ENCODE measurements around the gene PPP1R3C. TPM values are rescaled to one million over a fixed set of nuclear protein-coding genes. Genes with fewer than 3 reads are reported as not detected.

PPP1R3C gene
- total and polyA plus RNA-seq, 8 donors = 1.2 to 50.0 (median 13.3) TPM

GRCh38 chr10:91679296-91679695 lies 46.4 kb upstream of the PPP1R3C start:
- DNase-seq = no peak
- no peaks in the 10 kb centered on the region for H3K36me3 ChIP-seq
- WGBS, 5 donors = 88 to 100% (median 94%) methylated on average over 3 of the region's 3 CpGs

DNA sequence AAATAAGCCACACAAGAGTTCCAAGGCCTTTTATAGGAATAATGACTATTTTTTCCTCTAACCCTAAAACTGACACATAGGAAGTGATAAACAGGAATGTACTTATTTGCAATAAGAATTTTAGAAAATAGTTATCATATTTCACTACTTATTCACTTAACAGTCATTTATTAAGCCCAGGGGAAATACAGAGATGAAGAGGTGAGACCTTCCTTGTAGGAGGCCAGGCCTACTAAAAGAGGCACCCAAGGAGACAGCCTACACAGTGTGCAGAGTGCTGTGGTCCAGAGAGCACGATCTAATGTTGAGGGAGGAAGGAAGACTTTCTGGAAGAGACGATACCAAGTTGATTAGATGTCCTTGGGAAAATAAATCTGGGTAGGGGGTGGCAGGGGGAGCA lies 45.0 kb upstream of the PPP1R3C start:
- no peak overlapping the region for H3K4me3 ChIP-seq
- no peak for DNase-seq
- H3K27ac ChIP-seq = no peak overlapping the region
- WGBS, 5 donors = 81 to 91% (median 86%) methylated on average over 2 of the region's 2 CpGs
- H3K36me3 ChIP-seq = no peaks in the 10 kb centered on the region
- H3K9me3 ChIP-seq = no peaks in the 10 kb centered on the region
- intact Hi-C loops (cut with DNase I; ENCODE audit: low total_unique reads) = no loop called here
- H3K4me1 ChIP-seq = no peaks in the 10 kb centered on the region
- H3K27me3 ChIP-seq = no peaks in the 10 kb centered on the region
- no peak for TF ChIP-seq POLR2AphosphoS5 (IDR thresholded peaks at IDR 0.05)
- no peak for TF ChIP-seq EP300 (IDR thresholded peaks at IDR 0.05)
- TF ChIP-seq, protein P1, sequence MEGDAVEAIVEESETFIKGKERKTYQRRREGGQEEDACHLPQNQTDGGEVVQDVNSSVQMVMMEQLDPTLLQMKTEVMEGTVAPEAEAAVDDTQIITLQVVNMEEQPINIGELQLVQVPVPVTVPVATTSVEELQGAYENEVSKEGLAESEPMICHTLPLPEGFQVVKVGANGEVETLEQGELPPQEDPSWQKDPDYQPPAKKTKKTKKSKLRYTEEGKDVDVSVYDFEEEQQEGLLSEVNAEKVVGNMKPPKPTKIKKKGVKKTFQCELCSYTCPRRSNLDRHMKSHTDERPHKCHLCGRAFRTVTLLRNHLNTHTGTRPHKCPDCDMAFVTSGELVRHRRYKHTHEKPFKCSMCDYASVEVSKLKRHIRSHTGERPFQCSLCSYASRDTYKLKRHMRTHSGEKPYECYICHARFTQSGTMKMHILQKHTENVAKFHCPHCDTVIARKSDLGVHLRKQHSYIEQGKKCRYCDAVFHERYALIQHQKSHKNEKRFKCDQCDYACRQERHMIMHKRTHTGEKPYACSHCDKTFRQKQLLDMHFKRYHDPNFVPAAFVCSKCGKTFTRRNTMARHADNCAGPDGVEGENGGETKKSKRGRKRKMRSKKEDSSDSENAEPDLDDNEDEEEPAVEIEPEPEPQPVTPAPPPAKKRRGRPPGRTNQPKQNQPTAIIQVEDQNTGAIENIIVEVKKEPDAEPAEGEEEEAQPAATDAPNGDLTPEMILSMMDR (IDR thresholded peaks at IDR 0.05) = no peak
- no peak for TF ChIP-seq POLR2A (IDR thresholded peaks at IDR 0.05)

More at GRCh38 chr10:91679296-91679695, 46.4 kb upstream of the PPP1R3C start:
- TF ChIP-seq POLR2A (IDR thresholded peaks at IDR 0.05) (no peak), POLR2AphosphoS5 (IDR thresholded peaks at IDR 0.05) (no peak), EP300 (IDR thresholded peaks at IDR 0.05) (no peak)
- TF ChIP-seq, protein P1 (IDR thresholded peaks at IDR 0.05) = no peak
- Histone ChIP-seq H3K9me3 (no peaks in the 10 kb centered on the region), H3K27ac (no peak overlapping the region), H3K27me3 (no peaks in the 10 kb centered on the region), H3K4me1 (peaks cover 0 to 9% (median 0%) of the 10 kb centered on the region in 4 donors), H3K4me3 (no peak overlapping the region)
- intact Hi-C loops (cut with DNase I; ENCODE audit: low total_unique reads) = no loop called here

- intact Hi-C loops (cut with DNase I; ENCODE audit: low total_unique reads) = no loop called here
- TF ChIP-seq, protein P1 (IDR thresholded peaks at IDR 0.05) = no peak
- TF ChIP-seq EP300 (IDR thresholded peaks at IDR 0.05) = no peak
- TF ChIP-seq POLR2AphosphoS5 (IDR thresholded peaks at IDR 0.05) = no peak
- no peak for TF ChIP-seq POLR2A (IDR thresholded peaks at IDR 0.05)
- H3K27ac ChIP-seq = no peak overlapping the region
- DNase-seq = no peak
- no peaks in the 10 kb centered on the region for H3K36me3 ChIP-seq
- H3K9me3 ChIP-seq = no peaks in the 10 kb centered on the region
- H3K4me3 ChIP-seq = no peak overlapping the region
- H3K4me1 ChIP-seq = peaks cover 0 to 5% (median 0%) of the 10 kb centered on the region in 4 donors
- 29 to 36% (median 34%) methylated on average over 5 of the region's 5 CpGs for WGBS, 5 donors
- no peaks in the 10 kb centered on the region for H3K27me3 ChIP-seq
Measured at GRCh38 chr10:91672021-91672608, 39.2 kb upstream of the PPP1R3C start.

- Histone ChIP-seq H3K4me3 (no peak overlapping the region), H3K36me3 (no peaks in the 10 kb centered on the region), H3K4me1 (peaks cover 0 to 5% (median 0%) of the 10 kb centered on the region in 4 donors), H3K27ac (no peak overlapping the region), H3K27me3 (no peaks in the 10 kb centered on the region), H3K9me3 (no peaks in the 10 kb centered on the region)
- DNase-seq = no peak
- intact Hi-C loops (cut with DNase I; ENCODE audit: low total_unique reads) = no loop called here
- 70 to 80% (median 77%) methylated on average over 3 of the region's 3 CpGs for WGBS, 5 donors
- TF ChIP-seq POLR2AphosphoS5 (IDR thresholded peaks at IDR 0.05) (no peak), POLR2A (IDR thresholded peaks at IDR 0.05) (no peak), EP300 (IDR thresholded peaks at IDR 0.05) (no peak)
- TF ChIP-seq, protein P1 (IDR thresholded peaks at IDR 0.05) = no peak
Measured at GRCh38 chr10:91668913-91669312, 36.0 kb upstream of the PPP1R3C start.

Data from stomach (tissue), 9 donors.